Measurements from ENCODE around the gene CAB39. TPM values are rescaled to one million over a fixed set of nuclear protein-coding genes. Genes with fewer than 3 reads are reported as not detected.
A peak's percentile ranks its signal among the peaks of the same experiment; 100 is the strongest.

The CAB39 gene
- total RNA-seq, 1 donor = 68.5 TPM

DNA sequence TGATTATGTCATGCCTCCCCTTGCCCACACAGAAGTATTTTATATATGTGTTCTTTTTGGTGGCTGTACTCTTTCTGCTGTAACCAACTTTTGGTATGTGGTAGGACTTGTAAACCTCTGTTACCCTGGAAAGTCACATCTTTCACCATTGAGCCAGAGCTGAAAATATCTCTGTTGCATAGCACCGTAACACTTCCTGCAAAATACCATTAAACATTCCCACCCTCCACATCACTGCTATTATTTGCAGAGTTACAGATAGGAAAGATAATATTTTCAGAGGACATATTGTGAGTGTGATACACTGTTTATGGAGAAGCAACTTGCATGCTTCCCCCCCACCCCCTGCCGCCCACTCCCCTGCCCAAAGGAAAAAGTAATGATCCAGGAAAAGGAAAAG is 44.8 kb downstream of the CAB39 start:
- peak; percentile 64 for DNase-seq (ENCODE audit: low read depth)
- TF ChIP-seq, protein P1, sequence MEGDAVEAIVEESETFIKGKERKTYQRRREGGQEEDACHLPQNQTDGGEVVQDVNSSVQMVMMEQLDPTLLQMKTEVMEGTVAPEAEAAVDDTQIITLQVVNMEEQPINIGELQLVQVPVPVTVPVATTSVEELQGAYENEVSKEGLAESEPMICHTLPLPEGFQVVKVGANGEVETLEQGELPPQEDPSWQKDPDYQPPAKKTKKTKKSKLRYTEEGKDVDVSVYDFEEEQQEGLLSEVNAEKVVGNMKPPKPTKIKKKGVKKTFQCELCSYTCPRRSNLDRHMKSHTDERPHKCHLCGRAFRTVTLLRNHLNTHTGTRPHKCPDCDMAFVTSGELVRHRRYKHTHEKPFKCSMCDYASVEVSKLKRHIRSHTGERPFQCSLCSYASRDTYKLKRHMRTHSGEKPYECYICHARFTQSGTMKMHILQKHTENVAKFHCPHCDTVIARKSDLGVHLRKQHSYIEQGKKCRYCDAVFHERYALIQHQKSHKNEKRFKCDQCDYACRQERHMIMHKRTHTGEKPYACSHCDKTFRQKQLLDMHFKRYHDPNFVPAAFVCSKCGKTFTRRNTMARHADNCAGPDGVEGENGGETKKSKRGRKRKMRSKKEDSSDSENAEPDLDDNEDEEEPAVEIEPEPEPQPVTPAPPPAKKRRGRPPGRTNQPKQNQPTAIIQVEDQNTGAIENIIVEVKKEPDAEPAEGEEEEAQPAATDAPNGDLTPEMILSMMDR (IDR thresholded peaks at IDR 0.05; ENCODE audit: insufficient read depth, low read length) = no peak
- H3K4me3 ChIP-seq (ENCODE audit: low read depth, low read length) = no peak overlapping the region

DNA sequence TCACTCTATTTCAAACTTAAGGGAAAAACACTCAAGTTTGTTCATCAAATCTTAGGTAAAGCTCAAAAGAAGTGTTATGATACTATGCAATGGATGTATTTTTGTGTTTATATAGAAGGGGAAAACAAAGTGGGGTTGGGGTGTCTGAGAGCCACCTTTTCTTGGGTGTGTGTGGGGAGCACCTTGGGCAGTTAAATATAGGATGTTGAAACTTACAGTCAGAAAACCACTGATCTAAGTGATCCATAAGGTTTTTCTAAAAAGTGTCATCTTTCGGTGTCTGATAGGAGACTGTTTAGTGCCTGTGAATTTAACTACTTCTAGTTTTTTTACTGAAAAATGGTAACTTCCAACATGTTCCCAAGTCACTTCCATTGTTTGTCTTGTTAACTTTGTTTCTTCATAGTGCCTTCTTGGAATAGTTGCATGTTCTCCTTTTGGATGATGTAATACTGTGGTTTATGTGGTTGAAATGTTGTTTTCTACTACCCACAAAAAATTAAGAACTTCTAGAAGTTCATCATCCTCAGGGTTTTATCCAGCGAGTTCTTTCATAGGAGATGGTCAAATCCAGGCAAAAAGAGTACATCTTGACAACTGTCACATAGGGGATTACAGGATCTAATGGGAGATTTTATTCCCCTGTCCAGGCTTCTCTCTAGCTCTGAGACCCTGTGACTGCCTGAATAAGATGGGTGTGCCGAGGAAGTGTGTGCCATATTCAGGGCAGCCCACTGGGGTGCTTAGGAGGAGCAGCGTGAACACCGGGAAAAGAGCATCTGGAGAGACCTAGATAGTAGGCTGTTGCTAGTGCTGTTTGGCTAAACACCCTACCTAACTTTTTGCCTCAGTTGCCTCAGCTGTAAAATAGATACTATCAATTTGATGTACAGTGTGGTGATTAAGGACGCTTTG is 46.2 kb downstream of the CAB39 start:
- peak; percentile 89 for DNase-seq (ENCODE audit: low read depth)
- TF ChIP-seq, protein P1 (IDR thresholded peaks at IDR 0.05; ENCODE audit: insufficient read depth, low read length) = no peak
- no peak overlapping the region for H3K4me3 ChIP-seq (ENCODE audit: low read depth, low read length)

DNA sequence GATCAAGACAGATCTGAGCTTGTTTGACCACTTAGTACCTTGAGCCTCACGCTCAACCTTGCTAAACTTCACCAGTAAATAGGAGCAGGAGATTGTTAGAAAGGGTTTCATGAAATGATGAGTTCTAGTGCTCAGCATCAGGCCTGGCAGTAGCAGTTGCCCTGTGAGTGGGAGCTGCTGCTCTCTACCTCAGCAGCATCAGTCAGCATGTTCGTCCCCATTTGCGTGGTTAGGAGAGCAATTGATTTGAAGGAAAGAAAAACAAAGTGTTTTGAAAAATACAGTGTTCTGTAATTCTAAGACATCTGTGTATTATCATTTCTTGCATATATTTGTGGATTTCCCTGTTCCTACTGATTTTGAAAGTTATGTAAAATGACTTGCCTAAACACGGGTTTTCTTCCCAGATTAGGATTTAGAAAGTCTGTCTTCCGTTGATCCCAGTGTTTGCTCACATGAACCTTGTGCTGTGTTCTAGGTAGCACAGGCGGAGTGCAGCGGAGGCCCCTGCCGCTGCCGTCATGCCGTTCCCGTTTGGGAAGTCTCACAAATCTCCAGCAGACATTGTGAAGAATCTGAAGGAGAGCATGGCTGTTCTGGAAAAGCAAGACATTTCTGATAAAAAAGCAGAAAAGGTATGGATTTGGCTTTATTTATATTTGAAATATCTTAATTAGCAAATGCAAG is 47.0 kb downstream of the CAB39 start:
- no peak for DNase-seq (ENCODE audit: low read depth)
- TF ChIP-seq, protein P1 (IDR thresholded peaks at IDR 0.05; ENCODE audit: insufficient read depth, low read length) = no peak
- H3K4me3 ChIP-seq (ENCODE audit: low read depth, low read length) = no peak overlapping the region

DNA sequence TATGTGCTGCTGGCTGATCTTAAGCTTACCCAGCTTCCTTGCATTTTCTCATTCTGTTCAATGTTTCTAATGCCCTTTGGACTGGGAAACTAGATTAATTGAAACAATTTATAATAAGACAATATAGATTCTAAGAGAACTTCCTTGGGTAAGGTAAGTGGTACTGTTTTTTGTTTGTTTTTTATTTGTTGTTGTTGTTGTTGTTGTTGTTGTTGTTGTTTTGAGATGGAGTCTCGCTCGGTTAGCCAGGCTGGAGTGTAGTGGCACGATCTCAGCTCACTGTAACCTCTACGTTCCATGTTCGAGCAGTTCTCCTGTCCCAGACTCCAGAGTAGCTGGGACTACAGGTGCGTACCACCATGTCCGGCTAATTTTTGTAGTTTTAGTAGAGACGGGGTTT is 49.1 kb downstream of the CAB39 start:
- no peak overlapping the region for H3K4me3 ChIP-seq (ENCODE audit: low read depth, low read length)
- no peak for DNase-seq (ENCODE audit: low read depth)
- TF ChIP-seq, protein P1 (IDR thresholded peaks at IDR 0.05; ENCODE audit: insufficient read depth, low read length) = no peak

DNA sequence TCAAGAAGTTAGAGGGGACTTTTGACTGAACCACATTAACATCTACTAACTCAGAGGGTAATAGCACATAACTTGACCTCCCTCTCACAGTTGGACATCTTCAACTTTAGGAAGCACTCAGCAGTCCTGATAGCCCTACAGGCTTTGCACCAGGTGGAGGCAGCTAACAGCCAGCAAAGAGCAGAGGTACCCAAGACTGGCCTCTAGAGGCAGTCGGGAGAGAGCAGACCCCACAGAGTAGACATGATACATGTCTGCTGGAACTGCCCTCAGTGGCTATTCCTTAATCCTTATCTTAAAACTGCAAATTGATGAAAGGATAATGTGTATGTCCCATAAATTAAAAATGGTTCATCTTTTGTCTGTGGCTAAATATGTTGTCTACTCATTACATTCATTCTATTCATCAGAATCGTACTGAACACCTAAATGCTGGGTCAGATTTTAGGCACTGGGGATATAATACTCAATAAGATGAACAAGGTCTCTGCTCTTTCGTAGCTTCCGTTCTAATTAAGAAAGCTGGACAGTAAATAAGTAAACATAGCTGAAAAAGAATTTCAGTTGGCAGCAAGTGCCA is 49.8 kb downstream of the CAB39 start:
- H3K4me3 ChIP-seq (ENCODE audit: low read depth, low read length) = no peak overlapping the region
- TF ChIP-seq, protein P1 (IDR thresholded peaks at IDR 0.05; ENCODE audit: insufficient read depth, low read length) = peak; percentile 49
- DNase-seq (ENCODE audit: low read depth) = no peak

DNA sequence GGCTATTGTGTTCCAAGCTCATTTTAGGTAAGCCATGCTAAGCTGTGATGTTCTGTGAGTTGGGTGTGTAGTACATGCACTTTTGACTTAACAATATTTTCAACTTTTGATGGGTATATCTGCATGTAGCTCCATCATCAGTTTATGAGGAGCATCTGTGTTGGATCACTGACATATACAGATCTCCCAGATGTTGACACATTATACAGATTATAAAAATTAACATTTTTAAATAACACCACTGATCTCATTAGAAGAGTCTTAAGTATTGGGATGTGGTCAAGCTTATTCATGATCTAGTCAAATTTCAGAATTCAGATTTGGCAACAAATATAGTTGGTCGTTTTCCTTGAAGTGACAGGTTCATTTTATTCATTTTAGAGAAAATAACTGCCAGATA is 51.7 kb downstream of the CAB39 start:
- no peak for DNase-seq (ENCODE audit: low read depth)
- no peak overlapping the region for H3K4me3 ChIP-seq (ENCODE audit: low read depth, low read length)

More for the DNA sequence above, 51.7 kb downstream of the CAB39 start:
- TF ChIP-seq, protein P1 (IDR thresholded peaks at IDR 0.05; ENCODE audit: insufficient read depth, low read length) = no peak
